Measurements from ENCODE around the gene TMC8.

DNA sequence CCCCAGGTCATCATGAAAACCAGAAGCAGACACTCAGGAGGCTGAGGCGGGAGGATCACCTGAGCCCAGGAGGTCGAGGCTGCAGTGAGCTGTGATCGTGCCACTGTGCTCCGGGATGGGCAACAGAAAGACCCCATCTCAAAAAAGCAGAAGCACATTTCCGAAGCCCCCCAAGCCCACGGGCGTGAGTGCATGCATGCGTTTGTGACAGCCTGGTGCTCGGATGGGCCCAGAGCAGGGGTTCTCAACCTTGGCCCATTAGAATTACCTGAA, 21.1 kb upstream of the TMC8 start:
- no peak for TF ChIP-seq SMC3 (conservative IDR thresholded peaks at IDR 0.05; ENCODE audit: poor library complexity)
- TF ChIP-seq, protein P1, sequence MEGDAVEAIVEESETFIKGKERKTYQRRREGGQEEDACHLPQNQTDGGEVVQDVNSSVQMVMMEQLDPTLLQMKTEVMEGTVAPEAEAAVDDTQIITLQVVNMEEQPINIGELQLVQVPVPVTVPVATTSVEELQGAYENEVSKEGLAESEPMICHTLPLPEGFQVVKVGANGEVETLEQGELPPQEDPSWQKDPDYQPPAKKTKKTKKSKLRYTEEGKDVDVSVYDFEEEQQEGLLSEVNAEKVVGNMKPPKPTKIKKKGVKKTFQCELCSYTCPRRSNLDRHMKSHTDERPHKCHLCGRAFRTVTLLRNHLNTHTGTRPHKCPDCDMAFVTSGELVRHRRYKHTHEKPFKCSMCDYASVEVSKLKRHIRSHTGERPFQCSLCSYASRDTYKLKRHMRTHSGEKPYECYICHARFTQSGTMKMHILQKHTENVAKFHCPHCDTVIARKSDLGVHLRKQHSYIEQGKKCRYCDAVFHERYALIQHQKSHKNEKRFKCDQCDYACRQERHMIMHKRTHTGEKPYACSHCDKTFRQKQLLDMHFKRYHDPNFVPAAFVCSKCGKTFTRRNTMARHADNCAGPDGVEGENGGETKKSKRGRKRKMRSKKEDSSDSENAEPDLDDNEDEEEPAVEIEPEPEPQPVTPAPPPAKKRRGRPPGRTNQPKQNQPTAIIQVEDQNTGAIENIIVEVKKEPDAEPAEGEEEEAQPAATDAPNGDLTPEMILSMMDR (IDR thresholded peaks at IDR 0.05; ENCODE audit: poor library complexity, severe bottlenecking) = no peak
- TF ChIP-seq POLR2AphosphoS5 (IDR thresholded peaks at IDR 0.05) = no peak
- no peak for TF ChIP-seq RAD21 (conservative IDR thresholded peaks at IDR 0.05)
- TF ChIP-seq TAF1 (IDR thresholded peaks at IDR 0.05; ENCODE audit: low read depth) = no peak
- TF ChIP-seq EP300 (conservative IDR thresholded peaks at IDR 0.05; ENCODE audit: poor library complexity, severe bottlenecking) = no peak
- TF ChIP-seq, protein P2, sequence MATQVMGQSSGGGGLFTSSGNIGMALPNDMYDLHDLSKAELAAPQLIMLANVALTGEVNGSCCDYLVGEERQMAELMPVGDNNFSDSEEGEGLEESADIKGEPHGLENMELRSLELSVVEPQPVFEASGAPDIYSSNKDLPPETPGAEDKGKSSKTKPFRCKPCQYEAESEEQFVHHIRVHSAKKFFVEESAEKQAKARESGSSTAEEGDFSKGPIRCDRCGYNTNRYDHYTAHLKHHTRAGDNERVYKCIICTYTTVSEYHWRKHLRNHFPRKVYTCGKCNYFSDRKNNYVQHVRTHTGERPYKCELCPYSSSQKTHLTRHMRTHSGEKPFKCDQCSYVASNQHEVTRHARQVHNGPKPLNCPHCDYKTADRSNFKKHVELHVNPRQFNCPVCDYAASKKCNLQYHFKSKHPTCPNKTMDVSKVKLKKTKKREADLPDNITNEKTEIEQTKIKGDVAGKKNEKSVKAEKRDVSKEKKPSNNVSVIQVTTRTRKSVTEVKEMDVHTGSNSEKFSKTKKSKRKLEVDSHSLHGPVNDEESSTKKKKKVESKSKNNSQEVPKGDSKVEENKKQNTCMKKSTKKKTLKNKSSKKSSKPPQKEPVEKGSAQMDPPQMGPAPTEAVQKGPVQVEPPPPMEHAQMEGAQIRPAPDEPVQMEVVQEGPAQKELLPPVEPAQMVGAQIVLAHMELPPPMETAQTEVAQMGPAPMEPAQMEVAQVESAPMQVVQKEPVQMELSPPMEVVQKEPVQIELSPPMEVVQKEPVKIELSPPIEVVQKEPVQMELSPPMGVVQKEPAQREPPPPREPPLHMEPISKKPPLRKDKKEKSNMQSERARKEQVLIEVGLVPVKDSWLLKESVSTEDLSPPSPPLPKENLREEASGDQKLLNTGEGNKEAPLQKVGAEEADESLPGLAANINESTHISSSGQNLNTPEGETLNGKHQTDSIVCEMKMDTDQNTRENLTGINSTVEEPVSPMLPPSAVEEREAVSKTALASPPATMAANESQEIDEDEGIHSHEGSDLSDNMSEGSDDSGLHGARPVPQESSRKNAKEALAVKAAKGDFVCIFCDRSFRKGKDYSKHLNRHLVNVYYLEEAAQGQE (IDR thresholded peaks at IDR 0.05; ENCODE audit: borderline replicate concordance) = no peak
- no peak for TF ChIP-seq EZH2 (IDR thresholded peaks at IDR 0.05; ENCODE audit: borderline replicate concordance, insufficient read depth, low read length, poor library complexity, severe bottlenecking)

Measured in neural cell (in vitro differentiated cells).